GM12891 (cell line): Measurements from ENCODE around the gene LRRC1.

Experiments used
- PAX5 ChIP-seq: IDR thresholded peaks from 2 replicates; pipeline ENCODE4 v1.6.1; 2011; ENCODE audit warnings: low read length, moderate library complexity, mild to moderate bottlenecking; ENCODE audit not compliant: insufficient read depth, severe bottlenecking
- POLR2A ChIP-seq: IDR thresholded peaks from 2 replicates; pipeline ENCODE4 v1.6.1; 2011; ENCODE audit warnings: low read depth, low read length, control low read depth
- POLR2AphosphoS5 ChIP-seq: IDR thresholded peaks from 2 replicates; pipeline ENCODE4 v1.6.1; 2011; ENCODE audit warnings: low read depth, low read length, control low read depth
- TAF1 ChIP-seq: IDR thresholded peaks from 2 replicates; pipeline ENCODE4 v1.6.1; 2011; ENCODE audit warnings: low read depth, low read length, control low read depth

DNA sequence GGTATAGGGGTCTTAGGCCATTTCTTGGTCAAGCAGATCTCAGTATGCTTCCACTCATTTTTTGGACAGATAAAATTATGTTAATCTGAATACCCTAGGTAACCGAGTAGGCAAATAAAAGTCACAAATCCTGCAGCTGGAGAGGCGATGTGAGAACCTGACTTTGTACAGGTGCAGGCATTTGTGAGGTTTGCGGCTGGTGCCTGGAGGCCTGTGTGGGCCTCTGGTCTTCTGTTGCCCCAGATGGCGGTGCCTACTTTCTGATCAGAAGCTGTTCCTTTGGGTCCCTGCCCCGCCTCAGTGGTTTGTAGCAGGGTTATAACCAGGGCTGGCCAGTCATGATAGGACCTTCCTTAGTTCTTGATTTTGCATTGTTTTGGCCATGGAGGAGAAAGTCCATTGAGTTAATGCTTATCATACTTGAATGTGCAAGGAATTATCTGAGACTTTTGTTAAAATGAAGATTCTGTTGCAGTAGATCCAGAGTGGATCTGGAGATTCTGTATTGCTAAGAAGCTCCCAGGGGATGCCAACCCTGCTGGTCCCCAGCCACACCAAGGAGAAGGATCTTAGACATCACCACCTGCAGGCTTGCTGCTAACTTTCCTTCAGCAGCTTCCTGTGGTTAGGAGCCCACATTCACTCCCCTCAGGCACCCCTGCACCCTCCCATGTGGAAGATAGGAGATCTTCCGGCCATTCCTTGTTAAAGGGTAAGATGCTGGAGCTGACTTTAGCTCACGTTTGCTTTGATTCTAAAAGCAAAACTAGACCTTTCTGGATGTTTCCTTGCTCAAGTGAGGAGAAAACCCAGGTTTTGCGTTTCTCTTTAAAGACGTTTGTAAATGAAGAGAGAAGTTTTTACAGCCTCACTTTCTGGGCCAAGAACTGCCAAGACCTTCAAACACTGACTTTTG is 50.7 kb downstream of the LRRC1 start:
- TF ChIP-seq POLR2AphosphoS5 = no peak
- no peak for TF ChIP-seq POLR2A
- no peak for TF ChIP-seq TAF1
- no peak for TF ChIP-seq PAX5
